Heart left ventricle (tissue), 13 donors: Measurements from ENCODE around the gene WNT7A.

ENCODE experiments used
- CTCF ChIP-seq, 12 donors: fragments of 200-600 bp; sonication (generic) in 4 of 12; IDR thresholded peaks; one replicate each; pipeline versions ENCODE4 v1.5.0 to v1.8.0; 2018 to 2022; ENCODE audit warnings: antibody characterized with exemption in 12 of 12, mild to moderate bottlenecking in 5 of 12
- POLR2A ChIP-seq, 2 donors: fragments of 450-650 bp; IDR thresholded peaks; one replicate each; pipeline ENCODE4 v1.6.1; 2017; ENCODE audit warnings: antibody characterized with exemption in 2 of 2, mild to moderate bottlenecking in 2 of 2, moderate library complexity in 2 of 2
- donor health status: ischemic (EF 13 %, LVEDD 7.1; RV severe dilation, severe dysfunction).
- donor health status: DM: no; HTN: yes; CAD: no.
- donor health status: DM: no; HTN: no; CAD: no.
- donor health status: ischemic (EF 25% LVEDD 6.9; RV normal size, moderate dysfunction).
- donor health status: ischemic (EF 25% LVEDD 5.7; RV mildly dilated, moderate dysfunction).
- donor health status: ischemic (EF 35%, LVEDD 5.7; RV mildly dilated, moderate dysfunction).
- donor health status: nonischemic (EF 11% LVEDD 7.7; RV severe dilation, severe dysfunction).
- donor health status: DM: yes; HTN: yes; CAD: no.
- donor health status: PGD.
- donor health status: ischemic (EF 29% LVEDD 5.4; RV normal size, mild dysfunction).
- donor health status: nonischemic (EF 23%, LVEDD 6.1; RV moderate dilation, normal function).

GRCh38 chr3:13846238-13846637 is 33.6 kb downstream of the WNT7A start:
- no peak for TF ChIP-seq POLR2A (IDR thresholded peaks at IDR 0.05)
- no peak for TF ChIP-seq CTCF (IDR thresholded peaks at IDR 0.05)
